Right renal cortex interstitium (tissue), 3 donors: ENCODE results near the gene GIT2. TPM values are rescaled to one million over a fixed set of nuclear protein-coding genes. Genes with fewer than 3 reads are reported as not detected.
A peak's percentile ranks its signal among the peaks of the same experiment; 100 is the strongest.
"Not testable (repeated sequence)": the region's sequence is repeated elsewhere in the genome, so short reads cannot be mapped to it uniquely, and the experiment has no call there.

Experiments used
- DNase-seq, 3 donors: peaks; one replicate each; pipeline ENCODE4 v3.0.0-alpha.2; 2013; ENCODE audit warnings: low read depth in 3 of 3, low spot score in 2 of 3
- polyA plus RNA-seq, 3 donors: library from polyadenylated mRNA; unstranded; fragments of 120-200 nt; gene quantifications; one replicate each; pipeline ENCODE4 v1.2.1, GENCODE V29; 2013; ENCODE audit not compliant: insufficient read length in 3 of 3

The GIT2 gene
- polyA plus RNA-seq, 3 donors = 29.8 to 32.2 (median 30.7) TPM

DNA sequence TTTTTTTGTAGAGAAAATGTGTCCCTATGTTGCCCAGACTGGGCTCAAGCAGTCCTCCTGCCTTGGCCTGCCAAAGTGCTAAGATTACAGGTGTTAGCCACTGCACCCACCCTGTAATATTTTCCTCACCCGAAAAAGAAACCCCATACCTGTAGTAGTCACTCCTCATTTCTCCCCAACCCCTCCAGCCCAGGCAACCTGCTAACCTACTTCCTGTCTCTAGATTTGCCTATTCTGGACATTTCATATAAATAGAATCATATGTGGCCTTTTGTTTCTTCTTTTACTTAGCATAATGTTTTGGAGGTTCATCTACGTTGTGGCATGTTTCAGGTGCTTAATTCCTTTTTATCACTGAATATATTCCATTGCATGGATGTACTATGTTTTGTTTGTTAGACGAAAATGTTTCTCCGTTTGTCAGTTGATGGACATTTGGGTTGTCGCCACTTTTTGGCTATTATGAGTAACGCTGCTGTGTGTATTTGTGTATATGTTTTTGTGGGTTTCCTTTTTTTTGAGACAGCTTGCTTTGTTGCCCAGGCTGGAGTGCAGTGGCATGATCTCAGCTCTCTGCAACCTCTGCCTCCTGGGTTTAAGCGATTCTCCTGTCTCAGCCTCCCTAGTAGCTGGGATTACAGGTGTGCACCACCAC, 9.3 kb upstream of the GIT2 start:
- no peak for DNase-seq

DNA sequence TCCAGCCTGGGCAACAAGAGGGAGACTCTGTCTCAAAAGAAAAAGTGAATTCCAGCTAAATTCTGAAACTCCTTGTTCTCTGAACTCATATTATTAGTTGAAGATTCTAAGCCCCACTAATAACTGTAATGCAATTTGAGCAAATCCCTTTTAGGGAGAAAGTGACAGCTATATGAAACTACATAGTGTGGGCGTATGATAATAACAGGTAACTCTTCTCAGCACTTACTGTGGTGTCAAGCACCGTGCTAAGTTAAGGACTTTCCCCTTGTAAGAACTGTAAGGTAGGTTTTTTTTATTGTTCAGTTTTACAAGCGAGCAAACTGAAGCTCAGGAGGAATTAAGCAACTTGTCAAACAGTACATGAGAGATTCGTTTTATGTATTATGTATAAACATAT, 8.4 kb upstream of the GIT2 start:
- DNase-seq = no peak

DNA sequence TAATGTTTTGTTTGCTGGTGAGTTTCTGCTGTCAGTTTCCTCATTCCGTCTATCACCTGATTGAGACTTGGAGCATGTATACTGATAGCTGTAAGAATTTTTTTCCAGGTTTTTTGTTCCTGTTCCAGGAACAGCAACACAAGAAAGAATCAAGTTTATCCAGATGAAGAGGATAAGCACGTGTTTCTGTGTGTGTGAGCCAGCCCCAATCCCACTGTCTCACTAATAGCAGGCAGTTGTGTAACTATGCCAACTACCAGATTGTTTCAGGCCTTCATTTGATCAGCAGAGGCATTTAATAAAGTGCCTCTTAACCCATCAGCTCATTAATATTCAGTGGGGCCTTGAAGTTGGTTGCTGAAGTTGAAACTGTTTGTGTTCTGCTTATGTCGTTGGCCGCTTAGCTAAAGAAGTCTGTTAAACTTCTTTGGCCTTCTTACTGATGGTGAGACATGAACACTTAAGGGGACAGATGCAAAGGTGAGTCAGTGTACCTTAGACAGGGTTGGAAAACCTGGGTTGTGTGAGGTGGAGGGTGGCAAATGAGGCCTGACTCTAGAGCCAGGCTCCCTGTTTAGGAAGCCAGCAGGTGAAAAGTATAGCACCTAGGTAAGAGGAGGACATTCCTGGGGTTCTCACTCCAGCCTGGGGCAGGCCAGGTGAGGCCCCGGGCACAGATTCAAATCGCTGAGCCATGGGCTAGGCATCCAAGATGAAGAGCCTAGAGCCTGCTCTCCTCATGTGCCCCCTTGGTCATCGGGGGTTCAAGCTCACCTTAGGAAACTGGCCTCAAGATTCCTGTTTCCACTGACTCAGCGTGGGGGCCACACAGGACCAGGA, 6.7 kb upstream of the GIT2 start:
- no peak for DNase-seq

DNA sequence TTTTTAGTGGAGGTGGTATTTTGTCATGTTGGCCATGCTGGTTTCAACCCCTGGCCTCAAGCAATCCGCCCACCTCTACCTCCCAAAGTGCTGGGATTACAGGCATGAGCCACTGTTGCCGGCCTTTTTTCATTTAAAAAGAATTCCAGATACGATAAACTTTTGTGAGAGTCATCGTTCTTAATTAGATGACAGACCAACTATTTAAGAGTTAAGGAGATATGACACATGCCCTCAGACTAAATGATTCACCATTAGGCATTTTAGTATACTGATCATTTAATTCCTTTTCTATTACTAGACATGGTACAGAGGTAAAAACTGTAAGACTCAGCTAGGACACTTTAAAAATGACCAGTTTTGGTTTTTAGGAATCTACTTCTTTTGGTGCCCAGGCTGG, 5.4 kb upstream of the GIT2 start:
- DNase-seq = no peak

DNA sequence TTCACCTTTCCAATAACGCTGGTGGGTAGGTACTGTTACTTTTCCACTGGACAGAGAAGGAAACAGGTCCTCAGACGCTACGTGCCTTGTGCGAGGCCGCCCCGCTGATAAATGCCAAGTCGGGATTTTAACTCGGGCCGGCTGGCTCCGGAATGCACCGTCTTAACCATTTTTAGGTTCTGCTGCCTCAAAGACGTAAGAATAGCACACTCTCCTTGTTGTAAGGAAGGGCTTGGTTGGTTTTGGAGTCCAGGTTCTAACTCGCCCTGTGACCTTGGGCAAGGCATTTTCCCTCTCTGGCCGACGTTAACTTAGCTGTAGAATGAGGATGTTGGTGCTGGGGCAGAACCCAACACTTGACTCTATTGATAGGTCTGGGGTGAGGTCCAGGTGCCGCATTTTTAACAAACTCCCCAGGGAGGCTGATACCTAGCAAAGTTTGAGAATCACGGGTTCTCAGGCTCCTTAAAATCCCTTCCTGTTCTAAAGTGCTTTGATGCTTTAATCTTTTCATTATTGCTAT, 3.9 kb upstream of the GIT2 start:
- no peak for DNase-seq

DNA sequence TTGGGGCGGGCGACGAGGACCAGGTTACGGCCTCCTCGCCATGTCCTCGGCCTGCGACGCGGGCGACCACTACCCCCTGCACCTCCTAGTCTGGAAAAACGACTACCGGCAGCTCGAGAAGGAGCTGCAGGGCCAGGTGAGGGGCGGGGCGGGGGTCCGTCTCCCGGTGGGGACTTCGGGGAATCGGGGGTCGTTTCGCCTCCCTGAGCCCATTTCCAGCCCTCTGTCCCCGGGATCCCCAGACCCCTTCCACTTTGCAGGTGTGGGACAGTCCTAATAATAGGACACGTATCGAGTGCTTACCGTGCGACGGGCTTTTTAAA, 3.4 kb upstream of the GIT2 start:
- no peak for DNase-seq

DNA sequence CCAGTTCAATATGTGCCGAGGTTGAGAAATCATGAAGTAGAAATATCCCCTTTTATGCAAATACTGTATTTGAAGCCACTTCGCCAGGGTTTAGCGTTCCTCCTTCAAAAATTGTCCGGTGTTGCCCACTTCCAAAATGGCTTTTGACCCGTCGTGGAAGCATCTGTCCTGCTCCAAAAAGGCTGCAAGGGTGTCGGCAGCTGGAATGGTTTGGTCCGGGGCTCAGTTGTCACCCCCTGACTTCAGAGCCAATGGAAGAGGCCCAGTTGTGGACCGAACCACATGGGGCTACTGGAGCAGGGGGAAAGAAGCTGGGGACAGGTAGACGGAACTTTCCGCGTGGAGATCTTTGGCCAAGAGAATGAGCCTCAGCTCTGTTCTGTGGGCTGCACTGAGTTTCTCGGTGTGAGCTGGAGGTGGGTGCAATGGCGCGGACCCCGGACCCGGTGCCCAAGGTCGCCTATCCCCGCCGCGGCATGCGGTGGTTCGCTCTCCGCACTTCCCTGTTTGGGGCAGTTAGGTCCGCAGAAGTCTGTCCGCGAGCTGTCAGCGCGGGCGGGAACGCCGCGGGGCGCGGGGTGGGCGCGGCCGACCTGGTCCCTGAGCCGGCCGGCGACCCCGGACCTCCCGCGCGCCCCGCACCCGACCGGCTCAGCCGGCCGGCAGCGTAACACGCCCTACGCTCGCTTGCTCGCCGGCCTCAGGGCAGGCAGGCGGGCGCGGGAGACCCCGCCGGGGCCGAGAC, 2.9 kb upstream of the GIT2 start, which contains the start of gene ANKRD13A:
Gene ANKRD13A (plus strand): TSS at position 527 of the 745 bp plus-strand sequence. CDS start 259 bp downstream, outside the sequence.
- peak; percentile 85 to 96 (median 91) for DNase-seq

DNA sequence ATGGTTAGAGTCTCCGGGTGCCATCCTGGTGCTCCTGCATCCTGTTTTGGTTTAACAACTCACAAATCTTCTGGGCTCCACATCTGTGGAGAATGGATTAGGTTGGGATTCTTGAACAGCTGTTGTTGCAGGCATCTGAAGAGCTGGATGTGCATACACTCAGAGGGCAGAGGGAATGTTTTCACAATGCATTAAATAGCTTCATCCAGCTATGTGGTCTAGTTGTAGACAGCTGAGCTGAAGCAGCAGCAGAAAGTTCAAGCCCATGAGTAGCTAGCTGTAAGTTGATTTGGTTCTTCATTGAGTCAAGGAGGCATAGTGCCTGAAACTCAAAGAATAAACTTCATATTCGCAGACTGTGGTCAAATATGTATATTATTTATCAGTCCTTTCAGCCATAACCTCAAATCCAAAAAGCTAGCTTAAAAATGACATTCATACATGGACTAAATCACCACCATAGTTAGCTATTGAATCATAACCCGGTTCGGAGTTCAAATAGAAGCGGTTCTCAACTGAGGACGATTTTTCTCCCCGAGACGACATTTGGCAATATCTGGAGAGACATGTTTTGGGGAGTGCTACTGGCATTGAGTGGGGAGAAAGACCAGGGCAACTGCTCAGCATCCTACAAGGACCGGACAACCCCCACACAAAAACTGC, 2.2 kb upstream of the GIT2 start:
- DNase-seq = no peak

DNA sequence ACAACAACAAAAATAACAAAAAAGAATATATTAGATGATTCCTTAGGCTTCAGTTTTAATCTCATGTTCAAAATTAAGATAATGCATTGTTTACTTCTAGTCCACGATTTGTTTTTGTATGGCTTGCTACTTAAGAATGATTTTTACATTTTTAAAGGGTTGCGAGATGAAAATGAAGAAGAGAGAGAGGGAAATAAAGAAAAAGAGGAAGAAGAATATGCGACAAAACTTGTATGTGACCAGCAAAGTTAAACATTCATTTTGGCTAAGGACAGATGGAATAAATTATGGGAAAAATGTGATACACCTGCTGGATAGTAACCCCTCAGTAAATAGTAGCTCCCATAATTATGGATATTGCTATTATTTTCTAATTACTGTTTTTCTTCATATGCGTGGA, 1.2 kb upstream of the GIT2 start:
- no peak for DNase-seq

DNA sequence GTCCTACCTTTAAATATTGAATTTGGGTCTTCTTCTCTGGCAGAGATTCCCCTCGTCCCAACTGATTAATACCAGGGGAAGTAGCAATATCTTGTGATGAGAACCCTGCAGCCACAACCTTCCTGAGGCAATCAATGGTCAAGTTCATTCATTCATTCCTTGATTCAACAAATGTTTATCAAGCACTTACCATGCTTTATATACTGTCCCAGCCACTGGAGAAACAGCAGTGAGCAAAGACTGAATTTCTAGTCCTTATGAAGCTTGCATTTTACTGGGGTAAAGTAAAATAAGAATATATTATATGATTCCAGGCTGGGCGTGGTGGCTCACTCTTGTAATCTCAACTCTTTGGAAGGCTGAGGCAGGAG, 300 bp upstream of the GIT2 start:
- DNase-seq = no peak

DNA sequence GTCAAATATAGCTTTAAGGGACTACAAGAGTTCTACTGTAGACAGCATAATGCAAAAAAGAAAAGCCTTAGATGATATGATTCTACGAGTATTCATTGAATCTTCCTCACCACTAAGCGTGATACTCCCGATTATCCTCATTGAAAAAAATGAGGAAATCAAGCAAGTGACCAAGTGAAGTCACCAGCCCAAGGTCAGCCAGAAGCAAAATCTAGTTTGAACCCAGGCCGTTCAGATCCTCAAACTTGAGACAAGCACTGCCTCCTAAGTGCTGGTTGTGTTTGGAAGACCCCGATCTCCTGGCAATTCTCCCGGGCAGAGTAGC, 845 bp downstream of the GIT2 start:
- no peak for DNase-seq

DNA sequence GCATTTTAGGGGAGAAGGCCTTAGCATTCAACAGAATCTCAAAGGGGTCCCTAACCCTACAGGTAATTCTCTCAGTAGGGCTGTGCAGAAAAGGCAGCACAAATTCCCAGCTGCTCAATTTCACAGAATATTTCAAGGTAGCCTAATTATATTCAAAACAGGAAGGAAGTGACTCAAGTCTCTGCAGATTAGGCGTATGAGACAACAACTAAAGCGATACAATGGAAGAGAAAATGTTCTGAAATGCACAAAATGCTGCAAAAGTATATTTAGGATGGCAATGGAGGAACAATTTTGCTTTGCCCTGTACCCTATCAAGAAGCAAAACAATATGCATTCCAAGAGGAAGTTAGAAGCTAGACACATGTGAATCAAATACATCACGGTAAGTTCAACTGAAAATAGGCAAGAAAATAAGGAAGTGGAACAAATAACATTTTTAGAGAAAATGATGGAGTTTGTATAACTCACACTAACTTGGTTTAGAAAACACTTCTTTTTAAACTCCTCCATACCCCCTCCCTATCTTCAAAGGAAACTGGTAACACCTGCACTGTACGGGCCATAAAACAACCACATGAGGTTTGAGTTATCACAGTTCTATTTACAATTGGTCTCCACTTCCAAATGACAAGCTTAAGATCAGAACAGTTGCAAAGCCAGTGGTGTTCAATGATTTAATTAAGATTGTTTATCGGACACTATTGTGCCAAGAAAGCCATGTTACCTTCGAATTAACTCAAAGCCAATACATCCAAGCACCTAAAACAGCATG, 1.6 kb downstream of the GIT2 start:
- DNase-seq = no peak

DNA sequence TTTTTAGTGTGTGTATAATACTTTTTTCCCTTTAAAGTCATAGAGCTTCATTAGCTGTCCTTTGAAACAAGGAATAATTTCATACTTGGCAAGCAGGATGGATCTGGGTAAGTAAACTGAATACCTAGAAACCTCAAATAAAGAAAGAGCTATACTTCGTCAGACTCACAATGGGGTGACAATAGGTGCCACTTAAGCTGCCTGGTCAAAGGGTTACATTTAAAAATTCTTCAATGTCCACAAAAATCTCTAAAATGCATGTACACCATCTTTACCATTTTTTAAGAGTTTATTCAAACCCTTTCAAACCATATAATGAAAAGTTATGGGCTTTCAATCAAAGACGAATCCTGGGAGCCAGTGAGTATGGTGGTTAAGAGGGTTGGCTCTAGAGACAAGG, 3.1 kb downstream of the GIT2 start:
- DNase-seq = no peak

DNA sequence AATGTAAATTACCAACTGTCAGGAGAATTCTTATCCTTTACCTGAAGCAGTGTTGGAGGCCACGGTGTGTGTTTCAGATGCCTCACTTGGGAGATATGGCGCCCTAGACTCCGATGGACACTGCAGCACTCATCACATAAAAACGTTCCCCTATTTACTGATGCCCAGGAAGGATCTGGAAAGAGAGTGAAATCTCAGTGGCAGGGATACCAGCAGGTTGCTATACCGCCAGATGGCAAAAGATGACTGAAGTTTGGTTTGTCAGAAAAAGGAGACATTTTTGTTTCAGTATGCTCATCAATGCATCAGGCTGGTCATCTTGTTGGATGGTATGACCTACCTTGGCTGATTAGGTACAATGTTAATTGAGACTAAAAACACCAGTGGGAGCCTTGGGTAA, 4.6 kb downstream of the GIT2 start:
- DNase-seq = no peak

DNA sequence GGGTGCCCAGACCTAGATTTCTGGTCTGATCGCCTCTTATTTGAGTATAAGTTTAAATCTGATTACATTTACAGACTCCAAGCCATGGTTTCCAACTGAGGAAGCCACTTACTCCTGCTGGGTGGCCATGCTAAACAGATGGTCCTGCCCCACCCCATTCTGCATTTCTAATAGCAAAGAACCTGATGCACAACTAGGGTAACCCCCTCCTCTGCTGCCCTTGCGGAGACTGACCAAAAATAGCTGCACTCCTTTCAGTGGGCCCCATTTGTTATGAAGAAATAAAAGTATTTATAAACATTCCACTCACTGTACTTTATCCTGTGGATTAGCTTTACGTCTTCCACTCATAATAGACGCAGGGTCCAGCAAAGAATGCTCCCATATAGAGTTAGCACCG, 6.8 kb downstream of the GIT2 start:
- no peak for DNase-seq

DNA sequence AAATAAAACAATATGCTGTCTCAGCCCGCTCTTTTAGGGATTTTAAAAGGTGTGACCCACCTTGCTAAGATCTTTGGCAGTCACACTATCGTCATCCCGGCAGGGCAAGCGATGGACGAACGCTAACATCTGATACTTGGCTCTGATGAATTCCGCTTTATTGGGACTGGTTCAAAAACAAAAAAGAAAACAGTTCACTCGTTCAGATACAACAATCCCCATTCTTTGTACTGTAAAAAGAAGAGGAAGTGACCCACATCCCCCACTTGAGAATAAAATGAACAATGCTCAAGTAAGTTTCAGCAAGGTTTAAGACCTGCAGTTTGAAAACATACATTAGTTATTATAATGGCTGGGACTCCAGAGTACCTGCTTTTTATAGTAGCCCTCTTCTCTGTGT, 7.3 kb downstream of the GIT2 start:
- DNase-seq = no peak

DNA sequence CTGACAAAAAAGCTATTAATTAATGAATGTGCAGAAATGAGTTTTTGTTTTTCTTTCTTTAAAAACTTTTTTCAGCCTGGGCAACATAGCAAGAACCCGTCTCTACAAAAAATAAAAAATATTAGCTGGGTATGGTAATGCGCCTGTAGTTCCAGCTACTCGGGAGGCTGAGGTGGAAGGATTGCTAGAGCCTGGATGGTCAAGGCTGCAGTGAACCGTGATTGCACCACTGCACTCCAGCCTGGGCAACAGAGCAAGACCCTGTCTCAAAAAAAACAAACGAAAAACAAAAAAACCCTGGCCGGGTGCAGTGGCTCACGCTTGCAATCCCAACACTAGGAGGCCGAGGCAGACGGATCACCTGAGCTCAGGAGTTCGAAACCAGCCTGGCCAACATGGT, 7.9 kb downstream of the GIT2 start:
- DNase-seq = no peak

DNA sequence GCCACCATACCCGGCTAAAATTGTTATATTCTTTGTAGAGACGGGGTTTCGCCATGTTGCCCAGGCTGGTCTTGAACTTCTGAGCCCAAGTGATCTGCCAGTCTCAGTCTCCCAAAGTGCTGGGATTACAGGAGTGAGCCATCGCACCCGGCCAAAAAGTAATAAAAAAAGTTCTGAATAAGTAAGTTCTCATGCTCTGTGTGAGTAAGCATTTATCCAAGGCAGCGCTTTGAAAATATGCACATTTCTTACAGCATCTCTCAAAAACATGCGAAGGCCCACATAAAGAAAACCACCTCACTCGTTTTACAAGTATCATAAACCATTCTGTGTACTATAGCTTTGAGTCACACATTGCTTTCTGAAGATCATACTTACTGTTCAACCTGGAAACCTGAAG, 8.6 kb downstream of the GIT2 start:
- DNase-seq = no peak

DNA sequence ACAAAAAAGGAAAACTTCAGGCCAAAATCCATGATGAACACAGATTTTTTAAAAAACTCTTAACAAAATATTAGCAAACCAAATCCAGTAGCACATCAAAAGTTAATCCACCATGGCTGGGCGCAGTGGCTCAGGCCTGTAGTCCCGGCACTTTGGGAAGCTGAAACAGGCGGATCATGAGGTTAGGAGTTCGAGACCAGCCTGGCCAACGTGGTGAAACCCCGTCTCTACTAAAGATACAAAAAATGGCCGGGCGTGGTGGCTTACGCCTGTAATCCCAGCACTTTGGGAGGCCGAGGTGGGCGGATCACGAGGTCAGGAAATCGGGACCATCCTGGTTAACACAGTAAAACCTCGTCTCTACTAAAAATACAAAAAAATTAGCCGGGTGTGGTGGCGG, 9.9 kb downstream of the GIT2 start:
- not testable (repeated sequence) for DNase-seq

DNA sequence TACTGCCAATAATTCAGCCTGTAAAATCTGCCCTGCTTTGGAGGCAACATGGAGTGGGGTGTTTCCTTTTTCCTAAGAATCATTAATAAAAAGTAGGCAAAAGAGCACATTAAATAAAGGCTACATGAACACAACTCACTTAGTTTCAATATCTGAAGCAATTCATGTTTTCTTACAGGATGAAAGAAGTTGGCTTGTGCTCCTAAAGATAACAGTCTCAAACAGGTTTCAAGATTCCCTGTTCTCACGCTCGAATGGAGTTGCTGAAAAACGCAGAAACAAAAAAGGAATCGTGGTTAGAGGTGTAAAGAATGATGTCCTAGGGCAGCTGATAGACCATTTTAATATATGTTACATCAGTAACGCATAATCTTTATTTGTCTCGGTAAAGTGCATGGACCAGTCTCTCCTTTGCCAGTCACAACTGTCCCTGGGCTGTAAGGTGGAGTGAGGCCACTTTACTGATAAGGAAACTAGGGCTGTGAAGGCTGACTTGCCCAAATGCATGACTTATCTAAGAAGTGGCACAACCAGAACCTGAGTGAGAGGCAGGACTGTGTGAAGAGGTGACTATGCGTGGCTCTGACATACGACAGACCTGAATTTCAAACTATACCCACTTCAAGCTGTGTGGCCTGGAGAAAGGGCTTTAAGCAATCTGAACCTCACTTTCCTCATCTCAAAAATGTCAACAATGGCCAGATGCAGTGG, 12.6 kb downstream of the GIT2 start:
- no peak for DNase-seq
